Dendritic cell treated with granulocyte-macrophage colony-stimulating factor and Interleukin-4, amounts not matched to agents 40 ng/mL and 50 ng/mL, for 4 days (primary cell): ENCODE results near the gene CFB.

Experiments
- H3K27ac Mint-ChIP-seq: one replicate; pipeline ENCODE4 v1.8.0; 2022; ENCODE audit warnings: mild to moderate bottlenecking, mixed read lengths
- H3K27me3 Mint-ChIP-seq: one replicate; pipeline ENCODE4 v1.8.0; 2022; ENCODE audit warnings: mild to moderate bottlenecking, mixed read lengths
- H3K36me3 Mint-ChIP-seq: one replicate; pipeline ENCODE4 v1.8.0; 2022; ENCODE audit warnings: low read depth, mixed read lengths
- H3K4me1 Mint-ChIP-seq: one replicate; pipeline ENCODE4 v1.8.0; 2022; ENCODE audit warnings: low read depth, mixed read lengths
- H3K4me3 Mint-ChIP-seq: one replicate; pipeline ENCODE4 v1.8.0; 2022; ENCODE audit warnings: mild to moderate bottlenecking, moderate library complexity, mixed read lengths
- H3K9me3 Mint-ChIP-seq: one replicate; pipeline ENCODE4 v1.8.0; 2022; ENCODE audit warnings: mixed read lengths
- intact Hi-C: fragments of 100-400 bp; cut with micrococcal nuclease; formaldehyde crosslinking; loops from one replicate; pipeline ENCODE4 v1.15.0; 2022

The CFB gene

GRCh38 chr6:31945507-31946369 lies at the start of gene CFB:
Gene CFB, plus strand, starts transcription at chr6:31946095. Its CDS starts 127 bp downstream, at chr6:31946222.
- Mint-ChIP-seq H3K27me3 (peaks cover 34% of the 10 kb centered on the region), H3K36me3 (peaks cover 99% of the 10 kb centered on the region), H3K9me3 (no peaks in the 10 kb centered on the region), H3K4me1 (peaks cover 71% of the 10 kb centered on the region), H3K4me3 (peak within 1 kb of the TSS; percentile 52), H3K27ac (peak within 1 kb of the TSS; percentile 78)
- intact Hi-C loops, result no loop called here

GRCh38 chr6:31896493-31896855 lies 49.4 kb upstream of the CFB start:
- H3K27me3 Mint-ChIP-seq, result no peaks in the 10 kb centered on the region
- intact Hi-C loops, result loop anchor here (5.0 kb wide), 1 partner anchor 61 kb away; the partner anchor contains the start of genes NELFE and SKIC2
- H3K9me3 Mint-ChIP-seq, result no peaks in the 10 kb centered on the region
- peak overlapping the region; percentile 75 for H3K4me3 Mint-ChIP-seq
- peaks cover 51% of the 10 kb centered on the region for H3K4me1 Mint-ChIP-seq
- peaks cover 79% of the 10 kb centered on the region for H3K36me3 Mint-ChIP-seq
- peak overlapping the region; percentile 49 for H3K27ac Mint-ChIP-seq

- peaks cover 73% of the 10 kb centered on the region for H3K36me3 Mint-ChIP-seq
Measured at GRCh38 chr6:31896856-31897611, 48.9 kb upstream of the CFB start.

GRCh38 chr6:31897612-31898382 lies 48.1 kb upstream of the CFB start, which contains the start of gene EHMT2:
Gene EHMT2, minus strand, starts transcription at chr6:31897698. Its CDS starts 21 bp downstream, at chr6:31897677.
- Mint-ChIP-seq H3K4me1 (peaks cover 50% of the 10 kb centered on the region), H3K27me3 (no peaks in the 10 kb centered on the region), H3K27ac (peak within 1 kb of the TSS; percentile 88)

More at GRCh38 chr6:31896856-31897611, 48.9 kb upstream of the CFB start:
- intact Hi-C loops, result loop anchor here (5.0 kb wide), 1 partner anchor 60 kb away; the partner anchor contains the start of genes NELFE and SKIC2
- Mint-ChIP-seq H3K4me3 (peak overlapping the region; percentile 75), H3K27me3 (no peaks in the 10 kb centered on the region), H3K4me1 (peaks cover 50% of the 10 kb centered on the region), H3K27ac (peak overlapping the region; percentile 49), H3K9me3 (no peaks in the 10 kb centered on the region)

GRCh38 chr6:31898383-31899011 lies 47.4 kb upstream of the CFB start:
- intact Hi-C loops, result loop anchor here (5.0 kb wide), 1 partner anchor 59 kb away; the partner anchor contains the start of genes NELFE and SKIC2
- peaks cover 59% of the 10 kb centered on the region for H3K36me3 Mint-ChIP-seq
- H3K27ac Mint-ChIP-seq, result peak overlapping the region; percentile 88
- no peaks in the 10 kb centered on the region for H3K9me3 Mint-ChIP-seq
- peak overlapping the region; percentile 89 for H3K4me3 Mint-ChIP-seq
- peaks cover 57% of the 10 kb centered on the region for H3K4me1 Mint-ChIP-seq
- no peaks in the 10 kb centered on the region for H3K27me3 Mint-ChIP-seq

More at GRCh38 chr6:31897612-31898382, 48.1 kb upstream of the CFB start, which contains the start of gene EHMT2:
- peak within 1 kb of the TSS; percentile 89 for H3K4me3 Mint-ChIP-seq
- no peaks in the 10 kb centered on the region for H3K9me3 Mint-ChIP-seq
- intact Hi-C loops, result loop anchor here (5.0 kb wide), 1 partner anchor 60 kb away; the partner anchor contains the start of genes NELFE and SKIC2
- peaks cover 66% of the 10 kb centered on the region for H3K36me3 Mint-ChIP-seq

- Mint-ChIP-seq H3K36me3 (peaks cover 52% of the 10 kb centered on the region), H3K4me3 (peak overlapping the region; percentile 76), H3K27me3 (no peaks in the 10 kb centered on the region), H3K27ac (peak overlapping the region; percentile 88), H3K4me1 (peaks cover 62% of the 10 kb centered on the region), H3K9me3 (no peaks in the 10 kb centered on the region)
- intact Hi-C loops, result loop anchor here (5.0 kb wide), 1 partner anchor 58 kb away; the partner anchor contains the start of genes NELFE and SKIC2
Measured at GRCh38 chr6:31899215-31899614, 46.7 kb upstream of the CFB start.

GRCh38 chr6:31899882-31900722 lies 45.8 kb upstream of the CFB start:
- Mint-ChIP-seq H3K4me1 (peaks cover 62% of the 10 kb centered on the region), H3K9me3 (no peaks in the 10 kb centered on the region), H3K27ac (peak overlapping the region; percentile 88), H3K4me3 (peak overlapping the region; percentile 76), H3K27me3 (no peaks in the 10 kb centered on the region), H3K36me3 (peaks cover 43% of the 10 kb centered on the region)
- intact Hi-C loops, result loop anchor here (5.0 kb wide), 1 partner anchor 57 kb away; the partner anchor contains the start of genes NELFE and SKIC2

GRCh38 chr6:31900917-31901414 lies 44.9 kb upstream of the CFB start:
- Mint-ChIP-seq H3K4me1 (peaks cover 66% of the 10 kb centered on the region), H3K27me3 (no peaks in the 10 kb centered on the region), H3K27ac (peak overlapping the region; percentile 85), H3K9me3 (no peaks in the 10 kb centered on the region), H3K4me3 (peak overlapping the region; percentile 78), H3K36me3 (peaks cover 34% of the 10 kb centered on the region)
- intact Hi-C loops, result no loop called here

GRCh38 chr6:31901415-31901952 lies 44.4 kb upstream of the CFB start:
- peaks cover 3% of the 10 kb centered on the region for H3K27me3 Mint-ChIP-seq
- H3K4me3 Mint-ChIP-seq, result peak overlapping the region; percentile 78
- H3K4me1 Mint-ChIP-seq, result peaks cover 66% of the 10 kb centered on the region
- H3K36me3 Mint-ChIP-seq, result peaks cover 29% of the 10 kb centered on the region
- H3K9me3 Mint-ChIP-seq, result no peaks in the 10 kb centered on the region
- intact Hi-C loops, result no loop called here
- peak overlapping the region; percentile 85 for H3K27ac Mint-ChIP-seq

- Mint-ChIP-seq H3K36me3 (peaks cover 25% of the 10 kb centered on the region), H3K9me3 (no peaks in the 10 kb centered on the region), H3K27me3 (peaks cover 3% of the 10 kb centered on the region), H3K4me1 (peaks cover 69% of the 10 kb centered on the region), H3K4me3 (peak within 1 kb of the TSS; percentile 78), H3K27ac (peak within 1 kb of the TSS; percentile 85)
- intact Hi-C loops, result no loop called here
Measured at GRCh38 chr6:31901953-31902643, 43.8 kb upstream of the CFB start, which contains the start of gene ZBTB12. Gene ZBTB12, minus strand, starts transcription at chr6:31902086. Its CDS starts 781 bp downstream, at chr6:31901305.

GRCh38 chr6:31903957-31904356 lies 41.9 kb upstream of the CFB start:
- no peak overlapping the region for H3K4me3 Mint-ChIP-seq
- H3K36me3 Mint-ChIP-seq, result peaks cover 12% of the 10 kb centered on the region
- H3K4me1 Mint-ChIP-seq, result peaks cover 59% of the 10 kb centered on the region
- peaks cover 3% of the 10 kb centered on the region for H3K27me3 Mint-ChIP-seq
- peak overlapping the region; percentile 85 for H3K27ac Mint-ChIP-seq
- intact Hi-C loops, result no loop called here
- H3K9me3 Mint-ChIP-seq, result no peaks in the 10 kb centered on the region
